Heart right ventricle (tissue), 16 donors: ENCODE measurements around the gene SND1. TPM values are rescaled to one million over a fixed set of nuclear protein-coding genes. Genes with fewer than 3 reads are reported as not detected.

Experiments used
- ATAC-seq, 8 donors: fragments of 200-7000 bp; cut with Tn5 transposase; one replicate each; pipeline ENCODE4 v1.9.1; 2020; ENCODE audit warnings: mild to moderate bottlenecking in 8 of 8, moderate library complexity in 8 of 8, moderate number of reproducible peaks in 1 of 8
- DNase-seq, 2 donors: peaks; one replicate each; pipeline ENCODE4 v3.0.0-alpha.2; 2020
- H3K27ac ChIP-seq, 10 donors: fragments of 200-600 bp; sonication (generic) in 2 of 10; one replicate each; pipeline versions ENCODE4 v1.5.0 to v1.8.0; 2020 to 2022; ENCODE audit warnings: mild to moderate bottlenecking in 3 of 10
- H3K27me3 ChIP-seq, 7 donors: fragments of 200-600 bp; one replicate each; pipeline ENCODE4 v1.8.0; 2021 to 2022; ENCODE audit warnings: mild to moderate bottlenecking in 2 of 7
- H3K36me3 ChIP-seq, 9 donors: fragments of 200-600 bp; sonication (generic) in 1 of 9; one replicate each; pipeline versions ENCODE4 v1.5.0 to v1.8.0; 2020 to 2022; ENCODE audit warnings: mild to moderate bottlenecking in 2 of 9
- H3K4me1 ChIP-seq, 9 donors: fragments of 200-600 bp; sonication (generic) in 1 of 9; one replicate each; pipeline versions ENCODE4 v1.5.0 to v1.8.0; 2020 to 2022; ENCODE audit warnings: mild to moderate bottlenecking in 4 of 9
- H3K4me3 ChIP-seq, 10 donors: fragments of 200-600 bp; sonication (generic) in 2 of 10; one replicate each; pipeline versions ENCODE4 v1.5.0 to v1.8.0; 2020 to 2022; ENCODE audit warnings: mild to moderate bottlenecking in 7 of 10, moderate library complexity in 2 of 10
- H3K9me3 ChIP-seq, 11 donors: fragments of 200-600 bp in 10 of 11; sonication (generic) in 2 of 11; one replicate each; pipeline versions ENCODE4 v1.5.0 to v1.8.0; 2013 to 2022; ENCODE audit warnings: mild to moderate bottlenecking in 2 of 11, control low read depth in 1 of 11, moderate library complexity in 1 of 11
- CTCF ChIP-seq, 9 donors: fragments of 200-600 bp; sonication (generic) in 2 of 9; IDR thresholded peaks; one replicate each; pipeline versions ENCODE4 v1.5.0 to v1.8.0; 2021 to 2022; ENCODE audit warnings: antibody characterized with exemption in 9 of 9, mild to moderate bottlenecking in 5 of 9, moderate library complexity in 1 of 9
- WGBS, 2 donors: extraction: QIAGEN DNeasy Blood & Tissue Kit; methylation state at CpG; one replicate each; pipeline ENCODE4 v1.1.7; 2013; ENCODE audit warnings: inconsistent platforms in 1 of 2; 5-methylcytosine and 5-hydroxymethylcytosine counted together
- intact Hi-C, 10 donors: fragments of 100-400 bp; cut with DNase I; formaldehyde crosslinking; loops; one replicate each; pipeline versions ENCODE4 v1.11.1 to v1.14.2; 2022
- polyA plus RNA-seq, 2 donors: library from polyadenylated mRNA; stranded (reverse); fragments of 200-250 nt; gene quantifications; one replicate each; pipeline ENCODE4 v1.2.3, GENCODE V29; 2013
- total RNA-seq, 10 donors: library from RNA; stranded (reverse); fragmentation: NEBNext Ultra II Directional in 3 of 10; extraction: Animal tissue kit (Norgen Biotek cat#: 25700) in 3 of 10; gene quantifications; one replicate each; pipeline versions ENCODE4 v1.2.1 to v1.2.4, GENCODE V29; 2021 to 2023
- donor health status: Arrhythmogenic right ventricular cardiomyopathy.
- donor health status: ischemic (EF 13 %, LVEDD 7.1; RV severe dilation, severe dysfunction).
- donor health status: healthy with polysubstance abuse.
- donor health status: DM: no; HTN: yes; CAD: no.
- donor health status: DM: no; HTN: no; CAD: no.
- donor health status: ischemic (EF 25% LVEDD 6.9; RV normal size, moderate dysfunction).
- donor health status: ischemic (EF 25% LVEDD 5.7; RV mildly dilated, moderate dysfunction).
- donor health status: healthy.
- donor health status: DM: yes; HTN: yes; CAD: no.
- donor health status: Ischemic cardiomyopathy.
- donor health status: ischemic (EF 35%, LVEDD 5.7; RV mildly dilated, moderate dysfunction).
- donor health status: nonischemic (EF 11% LVEDD 7.7; RV severe dilation, severe dysfunction).
- donor health status: DM: yes; HTN: yes; CAD: no.
- donor health status: PGD.
- donor health status: ischemic (EF 29% LVEDD 5.4; RV normal size, mild dysfunction).
- donor health status: nonischemic (EF 23%, LVEDD 6.1; RV moderate dilation, normal function).

SND1 gene
- total and polyA plus RNA-seq, 12 donors, result 39.9 to 107 (median 80.8) TPM

- Histone ChIP-seq H3K36me3 (no peaks in the 10 kb centered on the region), H3K4me1 (peaks cover 0 to 28% (median 8%) of the 10 kb centered on the region in 9 donors), H3K27ac (no peak overlapping the region), H3K9me3 (no peaks in the 10 kb centered on the region), H3K4me3 (no peak overlapping the region), H3K27me3 (no peaks in the 10 kb centered on the region)
- intact Hi-C loops, result no loop called here
- no peak for TF ChIP-seq CTCF (IDR thresholded peaks at IDR 0.05)
- WGBS, 2 donors, result 85 to 93% methylated on average over 12 of the region's 12 CpGs
- DNase-seq (no peak), ATAC-seq (no peak)
These were observed 470.7 kb downstream of the SND1 start for GRCh38 chr7:128122576-128123290.

GRCh38 chr7:128123291-128124037, 471.5 kb downstream of the SND1 start:
- Histone ChIP-seq H3K36me3 (no peaks in the 10 kb centered on the region), H3K4me1 (peaks cover 0 to 28% (median 8%) of the 10 kb centered on the region in 9 donors), H3K27ac (no peak overlapping the region), H3K27me3 (no peaks in the 10 kb centered on the region), H3K4me3 (no peak overlapping the region), H3K9me3 (no peaks in the 10 kb centered on the region)
- no peak for TF ChIP-seq CTCF (IDR thresholded peaks at IDR 0.05)
- 85 to 86% methylated on average over 12 of the region's 12 CpGs for WGBS, 2 donors
- ATAC-seq, result no peak
- DNase-seq, result no peak
- intact Hi-C loops, result no loop called here

- no peak for DNase-seq
- WGBS, 2 donors, result 69 to 71% methylated on average over 4 of the region's 4 CpGs
These were observed 472.8 kb downstream of the SND1 start for GRCh38 chr7:128124786-128125185.

More at GRCh38 chr7:128124786-128125185, 472.8 kb downstream of the SND1 start:
- H3K27ac ChIP-seq, result no peak overlapping the region
- no peaks in the 10 kb centered on the region for H3K9me3 ChIP-seq
- intact Hi-C loops, result no loop called here
- peaks cover 0 to 28% (median 8%) of the 10 kb centered on the region in 9 donors for H3K4me1 ChIP-seq
- peaks cover 0 to 10% (median 0%) of the 10 kb centered on the region in 7 donors for H3K27me3 ChIP-seq
- TF ChIP-seq CTCF (IDR thresholded peaks at IDR 0.05), result no peak
- no peak overlapping the region for H3K4me3 ChIP-seq
- no peaks in the 10 kb centered on the region for H3K36me3 ChIP-seq
- no peak for ATAC-seq
